HG02943 (cell line): ENCODE measurements around the gene ESPNL.
A peak's percentile ranks its signal among the peaks of the same experiment; 100 is the strongest.
"Not testable (repeated sequence)": the region's sequence is repeated elsewhere in the genome, so short reads cannot be mapped to it uniquely, and the experiment has no call there.

ENCODE experiments used
- ATAC-seq: cut with Tn5 transposase; IDR thresholded peaks from one replicate; pipeline ENCODE4 v1.9.1; 2021; ENCODE audit warnings: mild to moderate bottlenecking, low read depth, moderate library complexity; ENCODE audit not compliant: unreplicated experiment

ESPNL gene

DNA sequence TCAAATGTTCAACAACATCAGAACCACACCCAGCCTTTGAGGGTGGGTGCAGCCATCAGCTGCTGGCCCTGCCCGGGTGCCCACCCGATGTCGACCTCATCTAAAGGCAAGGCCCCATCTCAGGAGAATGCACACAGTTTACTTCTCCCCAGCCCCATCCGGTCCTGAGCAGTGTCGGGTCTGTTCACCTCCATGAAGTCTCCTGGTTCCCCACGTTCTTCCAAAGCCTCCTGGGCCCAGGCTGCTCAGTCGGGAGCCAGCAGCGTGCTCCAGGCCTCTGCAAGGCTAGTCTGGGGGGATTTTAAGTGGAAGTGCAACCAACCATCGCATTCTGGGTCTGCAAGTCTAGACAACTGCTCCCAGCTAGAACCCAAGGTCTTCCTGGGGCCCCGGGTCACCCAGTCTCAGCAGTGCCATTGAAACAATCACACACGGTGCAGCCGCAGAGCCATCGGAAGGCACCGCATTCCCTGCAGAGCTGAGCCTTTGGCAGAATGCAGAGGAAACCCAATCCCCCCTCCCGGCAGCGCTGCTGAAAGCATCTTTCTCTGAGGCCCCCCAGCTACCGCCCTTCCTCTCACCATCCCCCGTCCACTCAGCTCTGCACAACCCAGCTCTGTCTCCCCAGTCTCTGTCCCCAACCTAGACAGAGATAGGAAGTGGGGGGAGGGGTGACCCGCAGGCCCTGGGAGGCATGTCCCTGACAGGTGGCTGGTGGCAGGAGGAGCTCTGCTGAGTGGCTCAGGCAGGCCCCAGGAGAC, 8.5 kb downstream of the ESPNL start:
- peak; percentile 54 for ATAC-seq

DNA sequence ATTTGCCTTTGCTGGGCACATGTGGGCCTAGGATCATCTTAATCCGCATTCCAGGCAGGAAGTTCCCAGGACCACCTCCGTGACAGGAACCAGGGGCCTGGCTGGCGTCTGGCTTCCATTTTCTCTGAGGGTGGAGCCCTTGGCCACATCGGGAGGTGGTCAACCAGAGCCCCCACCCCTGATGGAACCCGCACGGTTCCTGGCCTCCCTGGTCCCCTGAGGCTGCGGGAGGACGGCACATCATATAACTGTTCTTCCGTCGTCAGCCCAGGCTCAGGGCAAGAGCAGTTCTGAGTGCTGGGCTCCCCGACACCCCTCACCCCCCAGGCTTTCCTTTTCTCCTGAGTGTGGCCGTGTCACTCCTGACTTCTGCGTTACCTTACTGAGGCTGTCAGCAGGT, 13.5 kb downstream of the ESPNL start:
- ATAC-seq, result no peak

DNA sequence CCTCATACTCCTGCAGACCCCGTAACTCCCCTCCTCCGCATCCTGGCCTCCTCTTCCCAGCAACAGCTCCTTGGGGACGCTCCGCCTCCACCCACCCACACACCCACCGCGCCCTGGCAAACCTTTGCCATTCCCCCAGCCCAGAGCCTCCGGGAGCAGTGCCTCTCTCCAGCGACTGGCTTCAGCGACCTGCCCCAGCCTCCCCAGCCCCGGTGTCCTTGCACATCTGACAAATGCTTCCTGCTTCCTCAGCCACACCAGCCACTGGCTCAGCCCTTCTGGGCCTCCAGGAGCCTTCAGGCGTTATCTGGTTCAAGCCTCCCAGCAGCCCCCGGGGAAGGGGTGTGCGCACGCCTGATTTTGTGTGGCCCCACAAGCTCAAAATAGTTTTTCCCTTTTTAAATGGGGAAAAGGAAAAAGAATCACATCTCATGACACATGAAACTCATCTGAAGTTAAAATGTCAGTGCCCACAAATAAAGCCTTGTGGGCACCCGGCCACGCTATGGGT, 14.2 kb downstream of the ESPNL start:
- no peak for ATAC-seq

DNA sequence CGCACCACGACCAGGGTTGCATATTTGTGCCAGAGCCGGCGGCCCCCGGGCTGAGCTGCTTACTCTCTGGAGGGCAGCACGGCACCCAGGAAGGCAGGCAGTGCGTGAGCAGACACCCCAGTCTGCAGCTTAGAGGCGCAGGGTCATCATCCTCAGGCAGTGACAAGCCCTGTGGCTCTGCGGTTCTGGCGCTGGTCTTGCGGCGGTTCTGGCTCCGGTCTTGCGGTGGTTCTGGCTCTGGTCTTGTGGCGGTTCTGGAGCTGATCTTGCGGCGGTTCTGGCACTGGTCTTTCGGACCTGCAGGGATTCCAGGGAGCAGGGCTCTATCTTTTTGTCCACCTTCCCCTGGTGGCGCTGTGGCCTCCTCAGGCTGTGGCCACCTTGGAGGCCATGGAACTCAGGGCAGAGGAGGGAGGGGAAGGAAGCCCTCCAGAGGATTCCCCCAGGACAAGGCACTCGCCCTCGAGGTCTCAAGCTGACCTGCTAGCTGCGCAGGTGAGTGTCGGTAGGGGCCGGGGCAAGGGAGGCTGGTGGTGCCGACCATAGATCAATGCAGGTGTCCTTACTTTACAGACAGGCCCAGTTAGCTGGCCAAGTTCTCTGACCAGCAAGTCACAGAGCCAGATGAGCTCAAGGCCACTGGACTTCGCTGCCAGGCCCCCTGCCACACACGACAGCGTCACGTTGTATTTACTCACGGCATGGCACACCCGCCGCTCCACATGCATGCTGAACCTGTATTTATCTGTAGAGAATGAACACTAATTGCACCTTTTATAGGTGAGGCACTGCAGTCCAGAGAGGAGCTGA, 14.9 kb downstream of the ESPNL start:
- ATAC-seq, result no peak

DNA sequence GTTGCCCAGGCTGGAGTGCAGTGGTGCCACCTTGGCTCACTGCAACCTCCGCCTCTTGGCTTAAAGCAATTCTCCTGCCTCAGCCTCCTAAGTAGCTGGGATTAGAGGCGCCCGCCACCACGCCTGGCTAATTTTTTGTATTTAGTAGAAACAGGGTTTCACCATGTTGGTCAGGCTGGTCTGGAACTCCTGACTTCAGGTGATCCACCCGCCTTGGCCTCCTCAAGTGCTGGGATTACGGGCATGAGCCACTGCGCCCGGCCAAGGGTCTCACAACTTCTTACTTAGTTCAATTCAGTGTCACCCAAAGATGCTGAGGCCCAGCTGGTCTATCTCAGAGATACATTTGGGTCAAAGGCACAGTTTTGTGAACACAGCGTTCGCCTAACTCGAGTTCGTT, 15.6 kb downstream of the ESPNL start:
- not testable (repeated sequence) for ATAC-seq

DNA sequence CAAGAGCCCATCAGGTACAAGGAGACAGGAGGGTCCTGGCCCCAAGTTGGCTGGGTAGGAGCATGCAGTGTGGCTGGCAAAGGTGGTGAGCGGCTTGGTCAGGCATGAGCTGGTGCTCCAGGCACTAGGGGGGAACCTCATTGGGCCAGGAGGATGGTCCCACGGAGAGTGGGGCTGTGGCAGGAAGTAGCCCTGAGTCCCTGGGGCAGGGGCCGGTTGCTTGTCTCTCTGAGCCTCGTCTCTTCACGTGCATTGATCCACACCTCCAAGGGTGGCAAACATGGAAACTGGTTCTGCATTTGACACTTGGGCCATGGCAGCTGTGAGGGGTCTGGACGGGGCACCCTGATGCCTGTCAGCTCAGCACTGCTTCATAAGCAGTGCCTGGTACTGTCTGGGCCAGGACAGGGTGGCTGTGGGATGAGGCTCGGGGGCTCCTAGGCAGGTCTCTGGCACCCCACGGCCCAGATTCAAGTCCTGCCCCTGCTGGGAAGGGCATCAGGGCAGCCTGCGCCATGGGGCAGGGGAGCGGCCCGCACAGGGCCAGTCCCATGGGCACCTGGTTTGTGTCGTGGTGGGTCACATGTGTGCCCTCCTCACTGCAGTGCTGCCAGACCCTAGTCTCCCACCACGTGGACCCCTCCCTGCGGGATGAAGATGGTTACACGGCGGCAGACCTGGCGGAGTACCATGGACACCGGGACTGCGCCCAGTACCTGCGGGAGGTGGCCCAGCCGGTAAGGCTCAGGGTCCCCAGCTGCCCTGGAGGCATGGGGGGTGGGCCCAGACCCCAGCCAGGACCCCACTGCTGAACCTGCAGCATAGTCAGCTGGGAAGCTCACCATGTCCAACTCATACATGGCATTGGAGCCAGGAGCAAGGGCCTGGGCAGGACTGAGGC, 16.4 kb downstream of the ESPNL start:
- no peak for ATAC-seq

DNA sequence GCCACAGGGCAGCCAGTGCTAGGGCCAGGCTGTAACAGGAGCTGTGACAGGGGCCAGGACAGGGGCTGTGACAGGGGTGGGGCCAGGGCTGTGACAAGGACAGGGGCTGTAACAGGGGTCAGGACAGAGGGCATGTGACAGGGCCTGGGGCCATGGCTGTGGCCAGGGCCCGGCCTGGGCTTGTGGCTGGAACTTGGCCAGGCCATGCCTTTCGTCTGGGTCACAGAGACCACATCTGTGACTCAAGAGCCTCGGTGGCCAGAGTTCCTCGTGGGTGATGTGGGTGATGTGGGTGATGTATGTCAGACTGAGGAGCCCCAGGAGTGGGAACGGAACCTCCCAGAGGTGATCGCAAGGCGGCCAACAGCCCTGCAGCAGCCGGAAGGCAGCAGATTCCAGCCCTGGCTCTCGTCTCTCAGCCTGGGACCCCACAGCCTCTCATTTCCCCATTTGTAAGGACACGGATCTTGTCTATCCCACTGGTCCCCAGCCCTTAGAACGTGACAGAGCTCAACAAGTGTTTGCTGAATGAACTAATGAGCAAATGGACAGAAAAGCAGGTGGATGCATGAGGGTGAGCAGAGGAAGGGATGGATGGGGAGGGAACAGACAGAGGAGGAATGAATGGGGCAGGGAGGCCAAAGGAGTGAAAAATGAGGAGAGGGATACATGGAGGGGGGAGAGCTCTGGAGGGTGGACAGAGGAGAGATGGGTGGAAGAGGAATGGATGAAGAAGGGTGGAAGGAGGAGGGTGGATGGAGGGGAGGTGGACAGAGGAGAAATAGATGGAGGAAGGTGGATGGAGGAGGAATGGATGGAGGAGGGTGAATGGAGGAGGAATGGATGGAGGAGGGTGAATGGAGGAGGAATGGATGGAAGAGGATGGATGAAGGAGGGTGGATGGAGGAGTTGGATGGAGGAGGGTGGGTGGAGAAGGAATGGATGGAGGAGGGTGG, 17.3 kb downstream of the ESPNL start:
- ATAC-seq, result no peak

DNA sequence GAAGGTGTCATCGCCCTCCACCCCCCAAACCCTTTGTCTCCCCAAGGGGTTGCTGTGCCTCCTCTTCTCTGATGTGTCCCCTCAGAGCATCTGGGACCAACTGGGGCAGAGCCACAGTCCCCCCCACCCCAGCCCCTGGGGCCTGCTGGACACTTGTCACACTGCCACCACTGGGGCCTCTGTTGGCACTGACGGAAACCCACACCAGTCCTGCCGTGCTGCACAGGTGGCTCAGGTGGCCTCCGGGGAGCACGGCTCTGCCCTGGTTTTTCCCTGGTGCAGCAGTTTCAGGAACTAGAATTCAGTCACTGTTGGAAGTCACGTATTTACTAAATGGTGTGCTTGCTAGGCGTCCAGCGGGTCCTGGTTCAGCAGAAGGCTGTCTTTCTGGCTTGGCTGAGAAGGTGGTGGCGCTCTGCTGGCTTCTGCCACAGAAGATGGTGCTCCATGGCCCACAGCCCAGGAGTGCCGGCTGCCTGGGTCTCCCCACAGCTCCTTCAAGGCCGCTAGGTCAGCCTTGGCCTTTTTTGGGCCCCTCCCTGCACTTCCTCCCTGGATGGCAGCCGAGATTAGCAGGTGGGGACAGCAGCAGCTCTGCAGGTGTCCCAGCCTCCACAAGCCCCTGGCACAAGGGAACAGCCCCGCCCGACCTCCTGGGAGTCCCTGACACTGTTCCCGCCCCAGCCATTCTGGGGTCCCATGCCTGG, 19.8 kb downstream of the ESPNL start:
- ATAC-seq, result no peak

DNA sequence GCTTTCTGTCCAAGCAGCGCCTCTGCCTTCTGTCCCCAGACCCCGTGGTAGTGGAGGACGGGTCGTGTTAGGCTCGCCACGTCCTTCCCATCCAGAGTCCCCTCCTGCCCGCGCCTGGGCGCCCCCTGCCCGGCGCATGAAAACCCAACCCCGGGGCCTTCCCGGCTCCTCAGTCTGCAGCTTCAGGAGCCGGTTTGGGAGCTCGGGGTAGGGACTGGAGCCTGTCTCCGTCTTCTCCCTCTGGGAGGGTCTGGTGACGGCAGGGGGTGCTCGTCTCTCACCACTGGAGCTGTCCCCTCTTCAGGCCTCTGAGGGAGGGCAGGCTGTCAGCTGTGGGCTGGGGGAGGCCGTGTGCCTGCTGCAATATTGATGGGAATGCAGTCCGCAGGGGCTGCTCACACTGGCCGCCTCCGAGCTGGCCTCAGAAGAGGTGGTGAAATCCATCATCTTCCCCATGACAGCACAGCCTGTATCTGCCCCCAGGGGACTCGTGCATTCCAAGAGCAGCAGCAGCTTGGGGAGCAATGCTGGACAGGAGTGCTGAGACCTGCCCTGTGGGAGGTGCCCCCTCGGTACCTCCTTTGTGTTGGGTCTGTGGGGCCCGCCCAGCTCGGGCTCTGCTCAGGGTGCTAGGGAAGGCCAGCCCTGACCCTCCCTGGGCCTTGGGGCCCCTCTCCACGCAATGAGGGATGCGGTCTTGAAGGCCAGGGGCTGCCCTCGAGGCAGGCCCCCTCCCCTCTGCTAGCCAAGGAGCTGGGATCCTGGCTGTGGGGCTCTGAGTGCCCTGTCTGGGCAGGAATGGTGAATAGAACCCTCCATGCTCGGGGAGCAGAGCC, 20.5 kb downstream of the ESPNL start:
- ATAC-seq, result no peak

DNA sequence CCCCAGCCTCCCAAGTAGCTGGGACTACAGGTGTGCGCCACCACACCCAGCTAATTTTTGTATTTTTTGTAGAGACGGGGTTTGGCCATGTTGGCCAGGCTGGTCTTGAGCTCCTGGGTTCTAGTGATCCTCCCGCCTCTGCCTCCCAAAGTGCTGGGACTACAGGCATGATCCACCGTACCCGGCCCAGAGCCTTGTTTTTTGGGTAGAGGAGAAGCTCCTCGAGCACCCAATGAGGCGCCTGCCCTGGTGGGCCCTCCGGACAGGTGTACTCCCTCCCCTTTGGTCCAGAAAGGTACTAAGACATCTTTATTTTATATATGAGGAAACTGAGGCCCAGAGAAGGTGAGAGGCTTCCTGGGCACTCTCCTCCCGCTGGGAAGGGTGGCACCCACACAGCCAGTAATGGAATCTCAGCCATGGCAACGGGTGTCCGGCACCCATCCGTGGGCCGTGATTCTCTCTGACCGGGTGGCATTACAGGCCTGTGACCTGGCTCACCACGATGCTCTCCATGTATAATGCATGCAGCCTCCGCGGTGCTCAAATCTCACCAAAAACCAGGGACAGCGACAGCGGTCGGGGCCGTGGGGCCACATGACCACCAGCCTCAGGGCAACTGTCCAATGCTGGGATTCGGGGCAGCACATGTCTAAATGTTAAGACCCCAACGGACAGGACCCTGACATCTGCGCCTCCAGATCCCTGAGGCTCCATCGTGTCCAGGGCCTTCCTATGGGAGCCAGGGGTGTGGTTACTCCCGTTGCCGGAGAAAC, 21.6 kb downstream of the ESPNL start:
- no peak for ATAC-seq

DNA sequence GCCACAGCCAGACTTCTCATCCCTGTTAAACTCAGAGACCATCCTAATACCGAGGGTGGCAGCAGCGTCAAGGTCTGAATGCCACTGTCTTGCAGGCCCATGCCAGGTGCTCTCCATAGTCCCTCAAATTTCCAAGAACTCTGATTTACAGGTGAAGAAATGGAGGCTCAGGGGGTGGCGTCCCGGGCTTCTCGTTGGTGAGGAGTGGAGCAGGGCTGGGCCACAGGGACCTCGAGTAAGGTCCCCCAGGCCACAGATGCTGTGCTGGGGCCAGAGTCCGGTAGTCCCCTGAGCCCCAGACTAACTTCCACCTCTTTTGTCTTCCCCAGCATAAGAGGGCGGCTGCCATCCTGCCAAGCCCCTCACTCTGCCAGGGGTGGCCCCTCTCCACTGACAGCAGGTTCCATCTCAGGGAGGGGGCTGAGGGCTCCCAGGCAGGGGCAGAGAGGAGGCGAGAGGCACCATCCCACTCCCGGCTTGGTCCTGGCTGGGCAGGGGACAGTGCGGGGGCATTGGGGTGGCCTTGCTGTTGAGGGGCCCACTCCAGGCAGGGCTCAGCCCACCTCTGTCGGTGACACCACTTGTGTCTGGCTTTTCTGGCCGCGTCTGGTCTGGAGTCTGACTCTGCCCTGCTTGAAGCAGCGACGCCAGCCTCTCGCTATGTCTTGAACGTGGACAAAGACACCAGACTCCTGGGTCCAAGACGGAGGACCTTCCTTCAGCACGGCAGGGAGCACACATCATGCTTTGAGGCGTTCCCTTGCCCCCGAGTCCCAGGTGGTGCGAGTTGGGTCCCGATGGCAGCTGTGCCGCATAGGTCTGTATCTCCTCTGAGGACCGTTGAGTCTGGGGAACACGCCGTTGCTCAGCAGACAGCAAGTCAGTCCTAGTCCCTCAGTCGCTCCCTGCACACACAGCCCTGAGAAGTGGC, 22.4 kb downstream of the ESPNL start:
- ATAC-seq, result no peak

DNA sequence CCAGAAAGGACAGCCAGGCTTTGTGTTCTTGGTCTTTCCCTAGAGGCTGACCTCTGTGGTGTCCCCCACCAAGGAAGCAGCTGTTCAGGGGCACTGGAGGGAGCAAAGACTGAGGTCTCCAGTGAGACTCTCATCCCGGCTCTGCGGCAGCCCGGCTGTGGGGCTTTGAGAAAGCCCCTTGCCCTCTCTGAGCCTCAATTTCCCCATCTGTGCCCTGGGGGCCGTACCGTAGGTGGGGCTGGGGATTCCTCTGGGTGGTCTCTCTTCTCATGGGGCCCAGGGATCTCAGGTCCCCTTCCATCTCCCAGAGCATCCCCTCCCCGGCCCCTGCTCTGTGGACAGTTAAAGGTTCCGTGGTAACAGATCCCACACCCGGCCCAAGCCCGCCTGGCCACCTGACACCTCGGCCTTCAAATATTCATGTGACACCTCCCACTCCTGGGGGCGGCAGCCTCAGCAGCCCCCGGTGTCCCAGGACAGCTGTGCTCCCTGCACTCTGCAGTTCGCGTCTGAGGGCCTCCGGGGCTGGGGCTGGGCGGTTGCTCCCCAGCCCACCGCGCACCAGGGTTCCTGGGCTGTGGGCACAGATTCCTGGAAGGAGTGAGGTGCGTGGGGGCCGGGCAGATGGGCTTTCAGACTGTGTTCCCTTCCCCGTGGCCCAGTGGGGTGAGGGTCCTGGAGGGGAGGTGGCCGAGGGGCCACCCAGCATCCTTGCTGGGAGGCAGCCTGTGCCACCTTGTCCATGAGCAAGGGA, 23.3 kb downstream of the ESPNL start:
- no peak for ATAC-seq

DNA sequence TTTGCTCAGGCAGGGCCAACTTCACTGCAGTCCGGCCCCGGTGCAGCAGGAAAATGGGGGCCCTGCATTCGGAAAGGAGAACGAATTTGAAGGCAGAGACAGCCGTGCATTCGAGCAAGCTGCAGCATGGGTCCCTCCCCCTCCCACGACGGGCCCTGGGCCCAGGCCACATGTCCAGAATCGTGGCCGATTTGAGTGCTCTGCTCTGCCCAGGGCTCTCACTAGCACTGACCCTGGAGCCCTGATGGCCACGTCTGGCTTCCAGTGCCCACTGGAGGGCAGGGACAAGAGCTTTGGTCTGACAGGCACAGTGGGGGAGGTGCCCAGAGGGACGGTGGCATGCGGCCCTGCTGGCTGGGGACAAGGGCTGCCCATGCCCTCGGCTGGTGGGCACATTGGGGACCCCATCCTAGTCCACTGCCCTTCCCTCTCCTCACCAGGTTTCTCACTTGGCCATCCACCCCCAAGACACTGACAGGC, 23.9 kb downstream of the ESPNL start:
- no peak for ATAC-seq

DNA sequence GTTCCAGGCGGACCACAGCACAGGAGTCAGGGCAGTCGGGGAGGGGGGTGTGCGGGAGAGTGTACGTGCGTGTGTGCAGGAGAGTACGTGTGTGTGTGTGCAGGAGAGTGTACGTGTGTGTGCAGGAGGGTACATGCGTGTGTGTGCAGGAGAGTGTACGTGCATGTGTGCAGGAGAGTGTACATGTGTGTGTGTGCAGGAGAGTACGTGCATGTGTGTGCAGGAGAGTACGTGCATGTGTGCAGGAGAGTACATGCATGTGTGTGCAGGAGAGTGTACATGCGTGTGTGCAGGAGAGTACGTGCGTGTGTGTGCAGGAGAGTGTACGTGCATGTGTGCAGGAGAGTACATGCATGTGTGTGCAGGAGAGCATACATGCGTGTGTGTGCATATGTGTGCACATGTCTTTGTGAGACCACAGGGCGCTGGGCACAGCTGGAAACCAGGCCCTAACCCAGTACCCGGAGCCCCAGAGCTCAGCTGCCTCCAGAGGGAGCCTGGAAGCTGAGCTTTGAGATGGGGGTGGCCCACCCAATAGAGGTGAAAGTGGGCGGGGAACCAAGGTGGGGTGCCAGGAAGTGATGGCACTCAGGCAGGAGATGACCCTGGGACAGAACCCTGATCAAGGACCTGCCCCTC, 24.5 kb downstream of the ESPNL start:
- no peak for ATAC-seq
